SK-N-SH (cell line): ENCODE data around the gene ARMC3.

Experiments used
- CHD2 ChIP-seq: fragments of 150-350 bp; IDR thresholded peaks from 2 replicates; pipeline ENCODE4 v1.6.1; 2018; ENCODE audit warnings: low read length; ENCODE audit not compliant: partially characterized antibody
- EZH2phosphoT487 ChIP-seq: fragments of 200-600 bp; sonication (generic); IDR thresholded peaks from 2 replicates; pipeline ENCODE4 v1.6.1; 2017; ENCODE audit warnings: low read depth, mixed run types, mild to moderate bottlenecking, antibody characterized with exemption, moderate library complexity, borderline replicate concordance
- FOXM1 ChIP-seq: IDR thresholded peaks from 2 replicates; pipeline ENCODE4 v1.4.0; 2012; ENCODE audit warnings: low read depth, mild to moderate bottlenecking
- JUND ChIP-seq: IDR thresholded peaks from 2 replicates; pipeline ENCODE4 v1.4.0; 2012
- POLR2AphosphoS5 ChIP-seq: IDR thresholded peaks from 2 replicates; pipeline ENCODE4 v1.6.1; 2012; ENCODE audit warnings: low read depth, low read length
- RAD21 ChIP-seq: IDR thresholded peaks from 2 replicates; pipeline ENCODE4 v1.6.1; 2012; ENCODE audit warnings: mild to moderate bottlenecking, low read length
- RFX5 ChIP-seq: IDR thresholded peaks from 2 replicates; pipeline ENCODE4 v1.6.1; 2012; ENCODE audit warnings: mild to moderate bottlenecking, improper control_type of control experiment, low read length
- RXRA ChIP-seq: IDR thresholded peaks from 2 replicates; pipeline ENCODE4 v1.4.0; 2012; ENCODE audit warnings: low read depth, mild to moderate bottlenecking, borderline replicate concordance
- TAF1 ChIP-seq: IDR thresholded peaks from 2 replicates; pipeline ENCODE4 v1.6.1; 2012; ENCODE audit warnings: low read depth, mild to moderate bottlenecking, low read length, moderate library complexity, borderline replicate concordance
- TCF12 ChIP-seq: IDR thresholded peaks from 2 replicates; pipeline ENCODE4 v1.4.0; 2012
- YY1 ChIP-seq: IDR thresholded peaks from 2 replicates; pipeline ENCODE4 v1.4.0; 2012; ENCODE audit warnings: low read depth, mild to moderate bottlenecking
- TF ChIP-seq, protein P1 (sequence below): fragments of 200-600 bp; sonication (generic); IDR thresholded peaks from 2 replicates; pipeline ENCODE4 v1.6.1; 2017; ENCODE audit warnings: antibody characterized with exemption, mild to moderate bottlenecking, moderate library complexity
- TF ChIP-seq, protein P2 (sequence below): IDR thresholded peaks from 2 replicates; pipeline ENCODE4 v1.6.1; 2012; ENCODE audit warnings: mild to moderate bottlenecking, low read depth, low read length, moderate library complexity
- TF ChIP-seq, protein P3 (sequence below): IDR thresholded peaks from 2 replicates; pipeline ENCODE4 v1.4.0; 2012; ENCODE audit warnings: low read depth, borderline replicate concordance

DNA sequence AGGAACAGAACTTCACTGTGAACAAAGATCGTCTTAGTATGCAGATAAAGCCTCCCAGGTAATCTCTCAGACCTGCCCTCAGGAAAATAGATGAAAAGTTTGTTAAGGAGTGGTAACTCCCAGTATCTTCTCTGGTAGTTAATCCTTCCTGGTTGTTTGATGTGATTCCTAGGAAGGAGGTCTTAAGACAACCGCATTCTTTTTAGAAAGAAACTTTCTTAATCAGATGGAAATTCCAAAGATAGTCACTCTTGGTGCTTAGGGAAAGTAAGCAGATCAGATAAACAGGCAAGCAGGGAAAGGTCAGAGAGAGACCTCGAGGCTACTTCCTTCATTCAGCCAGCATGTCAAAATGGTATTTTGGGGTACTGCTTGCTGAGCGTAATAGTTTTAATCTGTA is 30.5 kb upstream of the ARMC3 start:
- TF ChIP-seq, protein P1, sequence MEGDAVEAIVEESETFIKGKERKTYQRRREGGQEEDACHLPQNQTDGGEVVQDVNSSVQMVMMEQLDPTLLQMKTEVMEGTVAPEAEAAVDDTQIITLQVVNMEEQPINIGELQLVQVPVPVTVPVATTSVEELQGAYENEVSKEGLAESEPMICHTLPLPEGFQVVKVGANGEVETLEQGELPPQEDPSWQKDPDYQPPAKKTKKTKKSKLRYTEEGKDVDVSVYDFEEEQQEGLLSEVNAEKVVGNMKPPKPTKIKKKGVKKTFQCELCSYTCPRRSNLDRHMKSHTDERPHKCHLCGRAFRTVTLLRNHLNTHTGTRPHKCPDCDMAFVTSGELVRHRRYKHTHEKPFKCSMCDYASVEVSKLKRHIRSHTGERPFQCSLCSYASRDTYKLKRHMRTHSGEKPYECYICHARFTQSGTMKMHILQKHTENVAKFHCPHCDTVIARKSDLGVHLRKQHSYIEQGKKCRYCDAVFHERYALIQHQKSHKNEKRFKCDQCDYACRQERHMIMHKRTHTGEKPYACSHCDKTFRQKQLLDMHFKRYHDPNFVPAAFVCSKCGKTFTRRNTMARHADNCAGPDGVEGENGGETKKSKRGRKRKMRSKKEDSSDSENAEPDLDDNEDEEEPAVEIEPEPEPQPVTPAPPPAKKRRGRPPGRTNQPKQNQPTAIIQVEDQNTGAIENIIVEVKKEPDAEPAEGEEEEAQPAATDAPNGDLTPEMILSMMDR = no peak
- TF ChIP-seq EZH2phosphoT487 = no peak
- no peak for TF ChIP-seq CHD2
- no peak for TF ChIP-seq TCF12
- TF ChIP-seq RAD21 = no peak
- no peak for TF ChIP-seq JUND
- TF ChIP-seq POLR2AphosphoS5 = no peak
- no peak for TF ChIP-seq TAF1
- TF ChIP-seq YY1 = no peak
- TF ChIP-seq, protein P2, sequence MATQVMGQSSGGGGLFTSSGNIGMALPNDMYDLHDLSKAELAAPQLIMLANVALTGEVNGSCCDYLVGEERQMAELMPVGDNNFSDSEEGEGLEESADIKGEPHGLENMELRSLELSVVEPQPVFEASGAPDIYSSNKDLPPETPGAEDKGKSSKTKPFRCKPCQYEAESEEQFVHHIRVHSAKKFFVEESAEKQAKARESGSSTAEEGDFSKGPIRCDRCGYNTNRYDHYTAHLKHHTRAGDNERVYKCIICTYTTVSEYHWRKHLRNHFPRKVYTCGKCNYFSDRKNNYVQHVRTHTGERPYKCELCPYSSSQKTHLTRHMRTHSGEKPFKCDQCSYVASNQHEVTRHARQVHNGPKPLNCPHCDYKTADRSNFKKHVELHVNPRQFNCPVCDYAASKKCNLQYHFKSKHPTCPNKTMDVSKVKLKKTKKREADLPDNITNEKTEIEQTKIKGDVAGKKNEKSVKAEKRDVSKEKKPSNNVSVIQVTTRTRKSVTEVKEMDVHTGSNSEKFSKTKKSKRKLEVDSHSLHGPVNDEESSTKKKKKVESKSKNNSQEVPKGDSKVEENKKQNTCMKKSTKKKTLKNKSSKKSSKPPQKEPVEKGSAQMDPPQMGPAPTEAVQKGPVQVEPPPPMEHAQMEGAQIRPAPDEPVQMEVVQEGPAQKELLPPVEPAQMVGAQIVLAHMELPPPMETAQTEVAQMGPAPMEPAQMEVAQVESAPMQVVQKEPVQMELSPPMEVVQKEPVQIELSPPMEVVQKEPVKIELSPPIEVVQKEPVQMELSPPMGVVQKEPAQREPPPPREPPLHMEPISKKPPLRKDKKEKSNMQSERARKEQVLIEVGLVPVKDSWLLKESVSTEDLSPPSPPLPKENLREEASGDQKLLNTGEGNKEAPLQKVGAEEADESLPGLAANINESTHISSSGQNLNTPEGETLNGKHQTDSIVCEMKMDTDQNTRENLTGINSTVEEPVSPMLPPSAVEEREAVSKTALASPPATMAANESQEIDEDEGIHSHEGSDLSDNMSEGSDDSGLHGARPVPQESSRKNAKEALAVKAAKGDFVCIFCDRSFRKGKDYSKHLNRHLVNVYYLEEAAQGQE = no peak
- TF ChIP-seq RXRA = no peak
- TF ChIP-seq, protein P3, sequence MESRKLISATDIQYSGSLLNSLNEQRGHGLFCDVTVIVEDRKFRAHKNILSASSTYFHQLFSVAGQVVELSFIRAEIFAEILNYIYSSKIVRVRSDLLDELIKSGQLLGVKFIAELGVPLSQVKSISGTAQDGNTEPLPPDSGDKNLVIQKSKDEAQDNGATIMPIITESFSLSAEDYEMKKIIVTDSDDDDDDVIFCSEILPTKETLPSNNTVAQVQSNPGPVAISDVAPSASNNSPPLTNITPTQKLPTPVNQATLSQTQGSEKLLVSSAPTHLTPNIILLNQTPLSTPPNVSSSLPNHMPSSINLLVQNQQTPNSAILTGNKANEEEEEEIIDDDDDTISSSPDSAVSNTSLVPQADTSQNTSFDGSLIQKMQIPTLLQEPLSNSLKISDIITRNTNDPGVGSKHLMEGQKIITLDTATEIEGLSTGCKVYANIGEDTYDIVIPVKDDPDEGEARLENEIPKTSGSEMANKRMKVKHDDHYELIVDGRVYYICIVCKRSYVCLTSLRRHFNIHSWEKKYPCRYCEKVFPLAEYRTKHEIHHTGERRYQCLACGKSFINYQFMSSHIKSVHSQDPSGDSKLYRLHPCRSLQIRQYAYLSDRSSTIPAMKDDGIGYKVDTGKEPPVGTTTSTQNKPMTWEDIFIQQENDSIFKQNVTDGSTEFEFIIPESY = no peak
- TF ChIP-seq FOXM1 = no peak
- TF ChIP-seq RFX5 = no peak
